Upper lobe of left lung (tissue), 4 donors: Measurements from ENCODE around the gene TRIM23.

Experiments used
- POLR2A ChIP-seq, 4 donors: fragments of 450-650 bp; IDR thresholded peaks; one replicate each; pipeline ENCODE4 v1.5.1; 2016 to 2017; ENCODE audit warnings: antibody characterized with exemption in 4 of 4, mild to moderate bottlenecking in 2 of 4
- TF ChIP-seq, protein P1 (sequence below), 6 experiments: fragments of 450-650 bp in 4 of 6; fragments of 200-600 bp in 2 of 6; sonication (generic) in 2 of 6; IDR thresholded peaks; one replicate each; pipeline ENCODE4 v1.5.1; 2016 to 2019; ENCODE audit warnings: antibody characterized with exemption in 6 of 6

DNA sequence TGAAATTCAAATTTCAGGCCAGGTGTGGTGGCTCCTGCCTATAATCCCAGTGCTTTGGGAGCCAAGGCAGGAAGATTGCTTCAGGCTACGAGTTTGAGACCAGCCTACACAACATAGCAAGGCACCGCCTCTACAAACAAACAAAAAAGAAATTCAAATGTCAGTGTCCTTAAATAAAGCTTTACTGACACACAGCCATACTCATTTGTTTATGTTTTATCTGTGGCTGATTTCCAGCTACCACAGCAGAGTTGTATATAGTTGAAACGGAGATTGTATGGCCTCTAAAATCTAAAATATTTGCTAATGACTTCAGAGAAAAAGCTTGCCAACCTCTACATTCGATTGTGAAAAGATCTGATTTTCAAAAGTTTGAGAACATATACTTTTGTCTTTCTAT, 16.1 kb upstream of the TRIM23 start:
- TF ChIP-seq, protein P1, sequence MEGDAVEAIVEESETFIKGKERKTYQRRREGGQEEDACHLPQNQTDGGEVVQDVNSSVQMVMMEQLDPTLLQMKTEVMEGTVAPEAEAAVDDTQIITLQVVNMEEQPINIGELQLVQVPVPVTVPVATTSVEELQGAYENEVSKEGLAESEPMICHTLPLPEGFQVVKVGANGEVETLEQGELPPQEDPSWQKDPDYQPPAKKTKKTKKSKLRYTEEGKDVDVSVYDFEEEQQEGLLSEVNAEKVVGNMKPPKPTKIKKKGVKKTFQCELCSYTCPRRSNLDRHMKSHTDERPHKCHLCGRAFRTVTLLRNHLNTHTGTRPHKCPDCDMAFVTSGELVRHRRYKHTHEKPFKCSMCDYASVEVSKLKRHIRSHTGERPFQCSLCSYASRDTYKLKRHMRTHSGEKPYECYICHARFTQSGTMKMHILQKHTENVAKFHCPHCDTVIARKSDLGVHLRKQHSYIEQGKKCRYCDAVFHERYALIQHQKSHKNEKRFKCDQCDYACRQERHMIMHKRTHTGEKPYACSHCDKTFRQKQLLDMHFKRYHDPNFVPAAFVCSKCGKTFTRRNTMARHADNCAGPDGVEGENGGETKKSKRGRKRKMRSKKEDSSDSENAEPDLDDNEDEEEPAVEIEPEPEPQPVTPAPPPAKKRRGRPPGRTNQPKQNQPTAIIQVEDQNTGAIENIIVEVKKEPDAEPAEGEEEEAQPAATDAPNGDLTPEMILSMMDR (IDR thresholded peaks at IDR 0.05), result no peak
- TF ChIP-seq POLR2A (IDR thresholded peaks at IDR 0.05), result no peak
